GM21528 (cell line): ENCODE results near the gene MAN1A2.
"Not testable (repeated sequence)": the region's sequence is repeated elsewhere in the genome, so short reads cannot be mapped to it uniquely, and the experiment has no call there.

ENCODE experiments used
- ATAC-seq: cut with Tn5 transposase; IDR thresholded peaks from one replicate; pipeline ENCODE4 v1.9.1; 2021; ENCODE audit warnings: mild to moderate bottlenecking, moderate library complexity; ENCODE audit not compliant: unreplicated experiment, low FRiP score

Gene MAN1A2

DNA sequence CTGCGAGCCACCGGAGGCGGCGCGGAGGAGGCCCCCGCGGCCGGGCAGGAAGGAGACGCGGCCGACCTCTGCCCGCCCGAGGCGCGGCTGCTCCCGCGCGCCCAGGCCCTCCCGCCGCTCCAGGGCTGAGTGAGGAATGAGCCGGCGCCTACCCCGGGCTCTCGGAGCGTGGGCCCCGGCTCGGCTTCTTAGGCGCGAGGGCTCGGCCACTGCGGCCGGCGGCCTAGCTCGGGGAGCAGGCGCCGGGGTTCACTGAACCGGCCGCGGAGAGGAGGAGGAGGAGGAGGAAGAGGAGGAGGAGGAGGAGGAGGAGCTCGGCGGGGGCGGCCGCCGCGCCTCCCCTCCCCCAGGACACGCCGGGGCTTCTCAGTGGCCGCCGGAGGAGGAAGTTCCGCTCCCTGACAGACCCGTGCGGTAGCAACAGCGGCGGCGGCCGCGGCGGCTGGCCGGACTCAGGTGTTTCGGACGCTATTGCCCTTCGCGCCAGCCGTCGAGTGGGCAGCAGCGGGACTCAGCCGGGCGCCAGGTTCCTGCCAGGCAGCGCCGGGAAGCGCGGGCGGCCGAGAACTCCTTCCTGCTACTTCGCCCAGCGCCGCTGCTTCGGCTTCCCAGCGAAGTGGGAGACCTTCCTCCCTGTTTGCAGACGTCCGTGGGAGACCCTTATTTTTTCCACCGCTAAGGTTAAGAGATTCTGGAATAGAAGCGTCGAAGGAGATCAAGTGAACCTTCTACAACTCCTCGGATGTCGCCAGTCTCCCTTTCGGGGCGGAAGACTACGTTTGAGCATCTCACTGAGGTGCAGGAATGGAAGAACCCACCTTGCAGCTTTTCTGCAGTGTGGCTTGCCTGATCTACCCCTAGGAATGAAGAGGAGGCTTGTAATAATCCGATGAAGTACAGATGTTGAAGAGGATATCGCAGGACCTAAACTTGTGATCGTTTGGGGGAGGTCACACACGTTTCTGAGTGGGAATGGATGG, at the start of gene MAN1A2:
MAN1A2 (plus strand) TSS at position 404 of the 980 bp plus-strand sequence. CDS start 735 bp downstream, outside the sequence.
- peak; percentile 71 for ATAC-seq

DNA sequence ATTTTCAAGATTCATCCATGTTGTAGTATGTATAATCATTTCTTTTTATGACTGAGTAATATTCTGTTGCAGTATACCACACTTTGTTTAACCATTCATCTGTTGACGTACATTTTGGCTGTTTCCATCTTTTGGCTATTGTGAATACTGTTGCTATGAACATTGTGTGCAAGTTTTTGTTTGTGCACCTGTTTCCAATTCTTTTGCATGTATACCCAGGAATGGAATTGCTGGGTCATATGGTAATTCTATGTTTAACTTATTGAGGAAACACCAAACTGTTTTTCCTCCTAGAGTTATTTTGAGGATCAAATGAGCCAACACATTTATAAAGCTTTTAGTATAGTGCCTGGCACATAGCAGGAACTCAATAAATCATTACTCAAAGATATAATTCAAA, 49.2 kb upstream of the MAN1A2 start:
- ATAC-seq: no peak

DNA sequence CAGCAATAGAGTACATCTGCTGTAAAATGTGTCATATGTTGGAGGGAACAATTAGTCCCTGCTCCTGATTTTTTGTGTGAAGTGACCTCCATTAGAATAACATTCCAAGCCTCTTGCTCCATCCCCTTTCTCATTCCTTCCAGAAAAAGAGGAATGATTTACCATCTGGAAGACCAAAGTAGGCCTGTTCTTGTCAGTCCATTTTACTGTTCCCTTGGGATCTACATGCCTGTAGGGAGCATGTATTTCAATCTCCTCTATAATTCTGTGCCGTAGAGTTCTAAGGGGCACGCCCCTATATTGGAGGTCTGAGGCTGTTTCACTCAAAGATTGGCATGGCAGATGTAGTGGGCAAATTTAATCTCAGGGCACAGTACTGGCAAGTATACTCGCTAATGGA, 48.8 kb upstream of the MAN1A2 start:
- ATAC-seq: no peak

DNA sequence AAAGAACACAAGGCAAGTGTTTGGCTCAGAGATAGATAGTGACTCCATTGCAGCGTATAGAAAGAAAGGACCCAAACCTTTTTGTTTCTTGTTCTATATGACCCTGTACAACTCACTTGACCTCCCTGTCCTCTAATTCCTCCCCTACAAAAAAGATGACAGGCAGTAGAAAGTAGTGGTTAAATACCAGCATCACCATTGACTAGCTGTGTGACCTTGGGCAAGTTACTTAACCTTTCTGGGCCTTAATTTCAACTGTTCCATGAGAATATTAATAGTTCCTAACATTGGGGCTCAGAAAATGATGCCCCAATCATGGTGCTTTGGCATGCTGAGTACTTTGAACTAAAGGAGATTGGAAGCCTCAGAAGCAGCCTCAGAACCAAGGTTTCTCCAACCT, 46.7 kb upstream of the MAN1A2 start:
- no peak for ATAC-seq

DNA sequence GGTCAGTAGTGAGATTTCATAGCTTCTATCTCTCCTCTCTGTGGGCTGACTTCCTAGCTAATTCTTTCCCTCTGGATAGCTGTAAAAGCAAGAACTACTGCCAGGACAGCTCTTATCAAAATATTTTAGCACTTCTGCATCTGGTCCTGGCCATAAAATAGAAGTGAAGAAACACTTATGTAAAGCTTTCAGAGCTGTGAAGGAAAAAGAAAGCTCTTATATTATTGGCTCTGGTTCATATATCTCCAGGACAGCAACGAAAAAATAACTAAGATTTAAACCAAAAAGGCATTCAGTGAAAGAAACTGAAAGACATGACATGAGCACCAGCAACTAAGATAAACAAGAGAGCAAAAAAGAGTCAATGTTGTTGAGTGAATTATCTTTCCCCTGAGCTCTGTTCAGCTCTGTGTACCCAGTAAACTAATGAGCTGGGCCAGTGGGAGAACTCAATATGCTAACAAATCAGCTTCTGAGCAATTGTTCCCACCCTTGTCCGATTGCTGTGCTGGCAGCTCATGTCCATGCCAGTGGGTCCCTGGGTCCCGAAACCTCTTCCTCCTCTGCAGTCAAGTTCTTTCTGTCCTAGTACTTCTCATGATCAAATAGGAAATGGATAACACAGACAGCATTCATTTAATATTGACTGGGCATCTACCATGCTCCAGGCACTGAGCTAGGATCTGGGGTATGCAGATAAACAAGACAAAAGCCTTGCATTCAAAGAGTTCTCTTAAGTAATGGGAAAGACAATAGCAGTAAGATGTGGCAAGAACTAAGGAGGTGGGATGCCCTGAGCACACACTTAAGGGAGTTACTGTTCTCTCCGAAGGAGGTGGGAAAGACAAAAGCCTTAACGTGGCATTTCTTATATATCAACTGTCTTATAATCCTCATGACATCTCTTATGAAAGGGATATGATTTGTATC, 45.3 kb upstream of the MAN1A2 start:
- no peak for ATAC-seq

DNA sequence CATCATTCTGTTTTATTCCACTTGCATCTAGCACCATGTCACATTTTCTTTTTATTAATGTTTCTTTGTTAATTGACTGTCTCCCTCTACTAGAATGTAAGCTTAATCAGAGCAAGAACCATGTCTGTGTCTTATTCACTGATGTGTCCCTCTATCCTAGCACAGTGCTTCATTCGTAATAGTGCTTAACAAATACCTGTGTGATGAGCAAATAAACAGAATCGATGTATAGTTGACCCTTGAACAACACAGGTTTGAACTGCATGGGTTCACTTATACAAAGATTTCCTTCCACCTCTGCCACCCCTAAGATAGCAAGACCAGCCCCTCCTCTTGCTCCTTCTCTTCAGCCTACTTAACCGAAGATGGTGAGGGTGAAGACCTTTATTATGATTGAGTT, 42.9 kb upstream of the MAN1A2 start:
- no peak for ATAC-seq

DNA sequence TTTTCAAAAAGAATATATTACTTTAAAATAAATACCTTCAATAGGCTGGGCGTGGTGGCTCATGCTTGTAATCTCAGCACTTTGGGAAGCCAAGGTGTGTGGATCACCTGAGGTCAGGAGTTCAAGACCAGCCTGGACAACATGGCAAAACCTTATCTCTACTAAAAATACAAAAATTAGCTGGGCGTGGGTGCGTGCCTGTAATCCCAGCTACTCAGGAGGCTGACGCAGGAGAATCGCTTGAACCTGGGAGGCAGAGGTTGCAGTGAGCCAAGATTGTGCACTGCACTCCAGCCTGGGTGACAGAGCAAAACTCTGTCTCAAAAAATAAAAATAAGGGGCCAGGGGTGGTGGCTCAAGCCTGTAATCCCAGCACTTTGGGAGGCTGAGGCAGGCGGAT, 41.2 kb upstream of the MAN1A2 start:
- not testable (repeated sequence) for ATAC-seq

DNA sequence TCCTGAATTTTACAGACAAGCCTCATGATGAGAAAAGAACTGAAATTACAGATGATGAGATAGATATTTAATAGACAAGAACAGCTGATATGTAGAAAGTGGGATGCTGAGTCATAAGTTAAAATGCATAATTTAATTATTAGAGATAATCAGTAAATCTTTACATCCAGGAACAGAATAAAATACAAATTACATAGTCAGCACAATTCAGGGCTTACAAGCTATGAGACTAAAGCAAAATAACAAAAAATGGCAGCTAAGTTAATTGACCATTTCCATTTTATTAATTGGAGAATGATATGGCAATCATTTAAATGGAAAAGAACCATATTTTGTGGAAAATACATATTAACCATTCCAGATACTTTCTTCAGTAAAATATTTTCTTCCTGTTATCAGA, 40.2 kb upstream of the MAN1A2 start:
- ATAC-seq: no peak

DNA sequence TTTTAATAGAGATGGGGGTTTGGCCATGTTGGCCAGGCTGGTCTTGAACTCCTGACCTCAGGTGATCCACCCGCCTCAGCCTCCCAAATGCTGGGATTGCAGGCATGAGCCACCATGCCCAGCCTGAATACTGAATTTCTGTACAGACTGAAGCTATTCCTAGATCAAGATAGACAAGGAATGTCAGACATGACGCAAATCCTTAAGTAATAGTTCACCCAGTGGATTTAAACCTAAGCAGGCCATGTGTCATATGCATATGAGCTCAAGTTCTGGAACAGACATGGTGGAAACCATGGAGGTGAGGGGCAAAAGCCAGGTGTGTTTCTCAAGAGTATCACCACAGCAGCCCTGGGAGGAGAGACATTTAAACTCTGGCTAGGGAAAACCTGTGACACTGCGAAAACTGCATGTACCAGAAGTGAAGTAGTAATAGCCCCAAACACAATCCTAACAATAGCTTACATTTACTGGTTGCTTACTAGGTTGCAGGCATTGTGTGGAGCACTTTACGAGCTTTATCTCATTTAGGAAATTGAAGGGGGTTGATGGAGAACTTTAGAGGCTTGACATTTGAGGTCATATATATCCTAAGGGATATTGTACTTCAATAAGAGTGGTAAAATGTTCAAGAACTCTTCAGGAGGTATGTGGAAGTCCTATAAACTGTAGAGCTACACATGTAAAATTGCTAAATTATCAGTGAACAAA, 31.7 kb upstream of the MAN1A2 start:
- ATAC-seq: no peak

DNA sequence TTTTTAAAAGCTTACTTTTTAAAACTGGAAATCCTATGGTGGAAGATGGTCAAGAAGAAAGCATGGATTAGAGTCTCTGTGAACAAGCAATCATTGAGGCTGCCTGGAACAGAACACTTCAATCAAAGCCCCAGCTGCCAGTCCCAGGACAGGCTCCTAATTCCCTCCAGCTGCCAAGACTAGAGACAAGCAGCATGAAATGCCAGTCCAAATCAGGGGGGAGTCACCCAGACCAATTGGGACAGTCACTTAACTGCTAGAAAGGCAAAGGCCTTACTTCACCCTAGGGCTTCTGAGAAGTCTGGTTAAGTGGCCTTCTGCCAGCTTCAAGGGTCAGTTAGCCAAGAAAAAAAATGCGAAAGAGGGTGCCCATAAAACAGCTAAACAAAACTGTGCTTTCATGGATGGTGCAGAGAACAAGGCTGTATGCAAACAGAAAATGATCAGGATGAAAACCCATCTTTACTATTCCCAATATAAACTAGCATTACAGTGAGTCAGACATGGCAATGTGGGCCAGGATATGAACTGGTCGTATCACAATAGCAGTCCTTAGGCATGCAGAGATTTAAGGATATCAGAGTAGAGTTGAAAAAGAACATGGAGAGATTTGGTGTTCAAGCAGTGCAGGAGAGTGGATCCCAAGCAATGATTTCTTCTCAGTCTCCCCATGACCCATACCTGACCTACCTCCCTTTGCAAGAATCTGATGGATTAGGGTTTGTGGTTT, 31.0 kb upstream of the MAN1A2 start:
- ATAC-seq: no peak

DNA sequence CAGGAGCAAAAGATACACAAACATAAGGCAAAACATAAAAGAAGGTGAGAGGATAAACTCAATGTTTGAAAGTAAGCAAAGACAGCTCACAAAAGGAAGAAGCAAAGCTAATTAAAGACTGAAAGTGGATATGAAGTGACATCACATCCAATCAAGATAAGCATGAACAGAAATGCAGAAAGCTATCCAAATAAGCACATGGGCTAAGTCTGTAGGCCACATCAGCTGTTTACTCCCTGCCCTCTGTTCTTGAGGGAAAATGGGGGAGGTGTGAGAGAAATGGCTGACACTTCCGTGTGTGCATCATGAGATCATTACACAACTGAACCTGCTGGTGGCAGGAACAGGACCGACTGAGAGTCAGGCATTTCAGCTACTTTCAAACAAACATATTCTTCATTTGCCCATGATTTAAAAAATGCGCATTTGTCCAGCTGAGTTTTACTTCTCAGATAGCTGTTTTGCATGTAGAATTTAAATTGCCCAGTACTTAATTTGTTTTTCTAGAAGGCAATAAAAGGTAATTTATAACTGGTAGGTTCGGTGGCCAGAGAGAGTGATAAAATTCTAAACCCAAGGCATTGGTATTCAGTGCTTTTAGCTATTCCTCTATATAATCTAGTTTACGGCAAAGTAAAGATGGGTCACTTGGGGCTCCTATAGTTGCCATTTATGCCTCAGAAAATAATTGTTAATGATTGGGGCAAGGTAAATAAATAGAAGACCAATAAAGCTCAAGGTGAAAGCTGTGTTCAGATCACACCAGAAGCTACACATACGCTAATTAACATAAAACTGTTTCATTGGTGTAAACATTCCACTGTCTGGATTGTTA, 27.2 kb upstream of the MAN1A2 start:
- no peak for ATAC-seq

DNA sequence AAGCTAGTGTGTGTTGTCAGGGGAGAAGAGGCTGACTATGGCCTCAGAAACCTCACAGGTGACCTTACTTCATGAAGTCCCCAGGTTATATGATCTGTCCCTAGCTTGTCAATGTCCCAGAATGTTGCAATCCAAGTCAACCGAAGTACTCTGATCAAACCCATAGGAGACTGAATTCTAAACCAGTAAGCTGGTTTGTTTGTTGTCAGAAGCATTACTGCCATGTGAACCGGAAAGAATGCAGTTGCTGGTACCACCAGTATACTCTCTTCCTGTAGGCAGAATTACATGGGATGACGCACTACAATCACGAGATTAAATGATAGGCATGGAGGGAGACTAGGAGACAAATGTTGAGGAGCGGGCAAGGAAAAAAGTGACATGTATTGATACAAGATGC, 26.1 kb upstream of the MAN1A2 start:
- ATAC-seq: no peak

DNA sequence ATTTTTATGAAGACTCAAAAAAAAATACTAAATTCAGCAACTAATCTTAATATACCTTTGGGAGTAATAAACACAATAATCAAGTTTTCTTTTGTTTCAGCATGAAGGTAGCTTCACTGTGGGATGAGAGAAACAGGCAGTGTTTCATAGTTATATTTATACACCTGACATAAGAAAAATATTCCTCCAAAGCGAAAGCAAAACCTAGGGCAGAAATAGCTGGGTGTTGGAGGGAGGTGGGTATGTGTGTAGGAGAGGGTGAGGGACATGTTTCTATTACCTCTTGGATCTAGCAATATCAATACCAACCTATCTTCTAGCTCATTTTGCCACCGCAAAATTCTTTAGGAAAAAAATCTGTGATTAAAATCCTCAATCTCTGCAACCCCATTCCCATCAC, 24.9 kb upstream of the MAN1A2 start:
- no peak for ATAC-seq

DNA sequence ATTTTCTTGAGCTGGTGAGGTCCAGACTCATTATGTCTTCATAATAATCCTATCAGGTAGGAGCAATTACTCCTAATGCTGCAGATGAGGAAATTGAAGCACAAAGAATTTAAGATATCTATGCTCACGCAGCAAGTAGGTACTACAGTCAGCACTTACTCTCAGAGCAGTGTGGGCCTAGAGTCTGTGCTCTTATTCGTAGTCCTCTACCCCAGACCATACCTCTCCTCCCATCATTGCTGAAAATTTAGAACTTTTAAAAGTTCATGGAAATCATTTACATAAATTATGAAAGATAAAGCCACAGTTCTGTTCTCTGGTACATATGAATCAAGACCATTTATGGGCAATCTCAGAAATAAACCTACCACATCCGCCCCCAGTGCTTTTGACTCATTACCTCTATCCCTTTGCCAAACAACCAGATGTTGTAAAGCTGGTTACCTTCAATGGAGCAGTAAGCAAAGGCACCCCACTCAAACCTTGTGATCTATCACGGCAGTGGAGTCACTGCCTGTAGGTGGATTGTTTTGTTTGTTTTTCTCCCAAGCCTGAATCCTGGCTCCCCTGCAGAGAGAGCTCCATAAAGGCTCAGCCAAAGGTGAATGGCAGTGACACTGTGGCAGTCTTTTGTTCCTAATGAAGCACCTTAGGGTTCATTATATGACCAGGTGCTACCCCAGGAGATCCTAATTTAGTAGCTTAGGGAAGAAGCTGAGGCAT, 20.9 kb upstream of the MAN1A2 start:
- no peak for ATAC-seq

DNA sequence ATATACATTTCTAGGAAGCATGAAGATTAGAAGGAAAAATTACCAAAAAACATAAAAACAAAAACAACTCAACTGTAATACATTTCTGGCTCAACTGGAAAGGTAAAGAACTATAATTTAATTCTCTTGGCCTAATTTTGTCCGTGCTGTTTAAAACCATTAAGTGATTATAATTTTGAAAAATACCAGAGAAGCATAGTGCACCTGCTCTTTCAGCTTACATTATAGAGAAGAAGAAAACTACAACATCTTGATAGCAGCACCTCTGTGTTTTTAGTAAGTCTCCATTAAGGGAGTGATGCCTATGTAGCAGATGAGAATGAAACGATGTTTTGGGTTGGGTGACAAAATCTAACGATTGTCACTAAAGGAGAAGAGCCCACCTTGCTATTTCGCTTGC, 19.3 kb upstream of the MAN1A2 start:
- no peak for ATAC-seq

DNA sequence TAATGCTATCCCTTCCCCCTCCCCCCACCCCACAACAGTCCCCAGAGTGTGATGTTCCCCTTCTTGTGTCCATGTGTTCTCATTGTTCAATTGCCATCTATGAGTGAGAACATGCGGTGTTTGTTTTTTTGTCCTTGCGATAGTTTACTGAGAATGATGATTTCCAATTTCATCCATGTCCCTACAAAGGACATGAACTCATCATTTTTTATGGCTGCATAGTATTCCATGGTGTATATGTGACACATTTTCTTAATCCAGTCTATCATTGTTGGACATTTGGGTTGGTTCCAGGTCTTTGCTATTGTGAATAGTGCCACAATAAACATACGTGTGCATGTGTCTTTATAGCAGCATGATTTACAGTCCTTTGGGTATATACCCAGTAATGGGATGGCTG, 14.6 kb upstream of the MAN1A2 start:
- not testable (repeated sequence) for ATAC-seq

DNA sequence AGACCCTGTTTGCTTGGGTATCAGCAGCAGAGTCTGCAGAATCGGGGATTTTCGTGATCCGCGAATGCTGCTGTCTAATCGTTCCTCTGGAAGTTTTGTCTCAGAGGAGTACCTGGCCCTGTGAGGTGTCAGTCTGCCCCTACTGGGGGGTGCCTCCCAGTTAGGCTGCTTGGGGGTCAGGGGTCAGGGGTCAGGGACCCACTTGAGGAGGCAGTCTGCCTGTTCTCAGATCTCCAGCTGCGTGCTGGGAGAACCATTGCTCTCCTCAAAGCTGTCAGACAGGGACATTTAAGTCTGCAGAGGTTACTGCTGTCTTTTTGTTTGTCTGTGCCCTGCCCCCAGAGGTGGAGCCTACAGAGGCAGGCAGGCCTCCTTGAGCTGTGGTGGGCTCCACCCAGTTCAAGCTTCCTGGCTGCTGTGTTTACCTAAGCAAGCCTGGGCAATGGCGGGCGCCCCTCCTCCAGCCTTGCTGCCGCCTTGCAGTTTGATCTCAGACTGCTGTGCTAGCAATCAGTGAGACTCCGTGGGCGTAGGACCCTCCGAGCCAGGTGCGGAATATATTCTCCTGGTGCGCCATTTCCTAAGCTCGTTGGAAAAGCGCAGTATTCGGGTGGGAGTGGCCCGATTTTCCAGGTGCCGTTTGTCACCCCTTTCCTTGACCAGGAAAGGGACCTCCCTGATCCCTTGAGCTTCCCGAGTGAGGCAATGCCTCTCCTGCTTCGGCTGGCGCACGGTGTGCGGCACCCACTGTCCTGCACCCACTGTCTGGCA, 9.2 kb upstream of the MAN1A2 start:
- not testable (repeated sequence) for ATAC-seq

DNA sequence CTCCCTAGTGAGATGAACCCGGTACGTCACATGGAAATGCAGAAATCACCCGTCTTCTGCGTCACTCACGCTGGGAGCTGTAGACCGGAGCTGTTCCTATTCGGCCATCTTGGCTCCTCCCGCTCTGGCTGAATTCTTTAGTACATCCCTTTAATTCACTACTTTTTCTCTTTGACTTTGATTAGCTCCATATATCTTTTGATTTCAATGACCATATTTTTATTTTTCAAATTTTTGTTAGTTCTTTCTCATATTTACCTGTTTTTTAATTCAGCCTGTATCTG, 8.7 kb upstream of the MAN1A2 start:
- not testable (repeated sequence) for ATAC-seq
